GM12891 (cell line): ENCODE results near the gene OR1D5.

Source experiments
- PAX5 ChIP-seq: IDR thresholded peaks from 2 replicates; pipeline ENCODE4 v1.6.1; 2011; ENCODE audit warnings: low read length, moderate library complexity, mild to moderate bottlenecking; ENCODE audit not compliant: insufficient read depth, severe bottlenecking
- POLR2A ChIP-seq: IDR thresholded peaks from 2 replicates; pipeline ENCODE4 v1.6.1; 2011; ENCODE audit warnings: low read depth, low read length, control low read depth
- POLR2AphosphoS5 ChIP-seq: IDR thresholded peaks from 2 replicates; pipeline ENCODE4 v1.6.1; 2011; ENCODE audit warnings: low read depth, low read length, control low read depth
- POU2F2 ChIP-seq: IDR thresholded peaks from 2 replicates; pipeline ENCODE4 v1.6.1; 2011; ENCODE audit warnings: low read depth, mild to moderate bottlenecking, control low read depth, low read length, moderate library complexity
- SPI1 ChIP-seq: IDR thresholded peaks from 2 replicates; pipeline ENCODE4 v1.6.1; 2011; ENCODE audit warnings: low read depth, low read length, control low read depth
- TAF1 ChIP-seq: IDR thresholded peaks from 2 replicates; pipeline ENCODE4 v1.6.1; 2011; ENCODE audit warnings: low read depth, low read length, control low read depth

DNA sequence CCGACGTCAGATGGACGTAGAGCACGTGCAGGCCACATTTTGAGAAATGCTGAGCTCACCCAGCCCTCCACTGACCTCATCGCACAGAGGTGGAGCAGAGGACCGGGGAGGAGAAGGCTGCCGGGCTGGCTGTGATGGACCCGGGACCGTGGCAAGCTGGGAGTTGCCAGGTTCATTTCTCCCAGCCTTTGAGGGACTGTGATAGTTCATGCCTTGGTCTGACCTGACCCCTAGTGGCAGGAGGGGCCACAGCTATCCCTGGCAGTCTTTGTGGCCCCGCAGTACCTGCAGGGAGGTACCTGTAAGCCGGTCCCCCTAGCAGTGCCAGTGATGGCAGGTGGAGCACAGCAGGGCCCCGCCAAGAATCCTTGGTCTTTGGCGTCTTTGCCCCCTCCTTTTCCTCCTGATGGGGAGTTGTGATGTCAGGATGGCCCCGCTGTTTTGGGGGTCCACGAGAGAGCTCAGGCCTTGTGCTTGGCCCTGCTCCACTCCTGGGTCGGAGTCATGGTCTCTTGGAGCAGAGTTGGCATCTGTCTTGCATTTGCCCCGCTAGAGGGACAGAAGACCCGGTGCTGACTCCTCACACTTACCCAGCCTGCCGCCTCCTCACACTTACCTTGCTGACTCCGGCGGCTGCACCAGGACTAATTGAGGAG is 50.4 kb downstream of the OR1D5 start:
- no peak for TF ChIP-seq POLR2AphosphoS5
- no peak for TF ChIP-seq TAF1
- TF ChIP-seq POLR2A: no peak
- no peak for TF ChIP-seq SPI1
- TF ChIP-seq PAX5: no peak
- no peak for TF ChIP-seq POU2F2
